Measurements from ENCODE around the gene AOX1.

GRCh38 chr2:200616656-200617055 is 30.8 kb downstream of the AOX1 start:
- no peak for TF ChIP-seq CTCF (IDR thresholded peaks at IDR 0.05; ENCODE audit: insufficient read depth, low read depth, low read length)
- TF ChIP-seq EZH2 (IDR thresholded peaks at IDR 0.05; ENCODE audit: insufficient read depth, low read length): no peak
